Lower lobe of right lung (tissue), 2 donors: ENCODE data around the gene ITGB5. TPM values are rescaled to one million over a fixed set of nuclear protein-coding genes. Genes with fewer than 3 reads are reported as not detected.

Source experiments
- ATAC-seq, 2 donors: fragments of 200-7000 bp; cut with Tn5 transposase; one replicate each; pipeline ENCODE4 v1.9.1; 2020 to 2022; ENCODE audit warnings: mild to moderate bottlenecking in 2 of 2, moderate library complexity in 2 of 2
- DNase-seq: peaks from one replicate; pipeline ENCODE4 v3.0.0-alpha.2; 2020
- H3K27ac ChIP-seq: fragments of 200-600 bp; one replicate; pipeline ENCODE4 v1.8.0; 2022
- H3K27me3 ChIP-seq: fragments of 200-600 bp; one replicate; pipeline ENCODE4 v1.8.0; 2022; ENCODE audit warnings: low read depth
- H3K36me3 ChIP-seq: fragments of 200-600 bp; one replicate; pipeline ENCODE4 v1.8.0; 2022; ENCODE audit warnings: mild to moderate bottlenecking
- H3K4me1 ChIP-seq: fragments of 200-600 bp; one replicate; pipeline ENCODE4 v1.8.0; 2022
- H3K4me3 ChIP-seq: fragments of 200-600 bp; one replicate; pipeline ENCODE4 v1.8.0; 2022; ENCODE audit warnings: mild to moderate bottlenecking
- H3K9me3 ChIP-seq: fragments of 200-600 bp; one replicate; pipeline ENCODE4 v1.8.0; 2022
- CTCF ChIP-seq: fragments of 200-600 bp; IDR thresholded peaks from one replicate; pipeline ENCODE4 v1.8.0; 2022; ENCODE audit warnings: antibody characterized with exemption, mild to moderate bottlenecking
- intact Hi-C: fragments of 100-400 bp; cut with DNase I; formaldehyde crosslinking; loops from one replicate; pipeline ENCODE4 v1.11.0; 2022
- total RNA-seq: library from RNA; stranded (reverse); fragmentation: NEBNext Ultra II Directional; extraction: Animal tissue kit (Norgen Biotek cat#: 25700); gene quantifications from one replicate; pipeline ENCODE4 v1.2.1, GENCODE V29; 2021
- donor health status: DM: no; HTN: yes; CAD: no; lungs with severe emphysema.

ITGB5 gene
- total RNA-seq, 1 donor from 2014 or later = 93.1 TPM

- H3K9me3 ChIP-seq = no peaks in the 10 kb centered on the region
- DNase-seq (no peak), ATAC-seq (no peak)
- H3K36me3 ChIP-seq = peaks cover 8% of the 10 kb centered on the region
- intact Hi-C loops = no loop called here
- H3K4me3 ChIP-seq = no peak overlapping the region
- no peak for TF ChIP-seq CTCF
- no peak overlapping the region for H3K27ac ChIP-seq
- peaks cover 47% of the 10 kb centered on the region for H3K4me1 ChIP-seq
- H3K27me3 ChIP-seq = no peaks in the 10 kb centered on the region
Observed at GRCh38 chr3:124839896-124840295, 47.3 kb downstream of the ITGB5 start.

- peaks cover 42% of the 10 kb centered on the region for H3K4me1 ChIP-seq
- H3K27ac ChIP-seq = peak overlapping the region; percentile 81
- DNase-seq = no peak
- H3K9me3 ChIP-seq = no peaks in the 10 kb centered on the region
- no peak for TF ChIP-seq CTCF
- H3K36me3 ChIP-seq = peaks cover 8% of the 10 kb centered on the region
- no peak for ATAC-seq
- H3K27me3 ChIP-seq = no peaks in the 10 kb centered on the region
- intact Hi-C loops = no loop called here
- no peak overlapping the region for H3K4me3 ChIP-seq
Observed at GRCh38 chr3:124838963-124839362, 48.2 kb downstream of the ITGB5 start.

- DNase-seq = no peak
- intact Hi-C loops = no loop called here
- peak; percentile 78 to 84 for ATAC-seq
Observed at GRCh38 chr3:124837730-124838186, 49.4 kb downstream of the ITGB5 start.

GRCh38 chr3:124837065-124837464, 50.1 kb downstream of the ITGB5 start:
- Histone ChIP-seq H3K4me3 (no peak overlapping the region), H3K27me3 (no peaks in the 10 kb centered on the region), H3K4me1 (peaks cover 44% of the 10 kb centered on the region), H3K27ac (peak overlapping the region; percentile 81), H3K9me3 (no peaks in the 10 kb centered on the region), H3K36me3 (peaks cover 8% of the 10 kb centered on the region)
- DNase-seq (no peak), ATAC-seq (peak; percentile 35 to 37)
- TF ChIP-seq CTCF = no peak
- intact Hi-C loops = no loop called here

More at GRCh38 chr3:124837730-124838186, 49.4 kb downstream of the ITGB5 start:
- Histone ChIP-seq H3K27me3 (no peaks in the 10 kb centered on the region), H3K36me3 (peaks cover 8% of the 10 kb centered on the region), H3K9me3 (no peaks in the 10 kb centered on the region), H3K4me1 (peaks cover 40% of the 10 kb centered on the region), H3K4me3 (no peak overlapping the region), H3K27ac (peak overlapping the region; percentile 81)
- TF ChIP-seq CTCF = no peak

GRCh38 chr3:124836448-124836847, 50.7 kb downstream of the ITGB5 start:
- Histone ChIP-seq H3K4me1 (peaks cover 44% of the 10 kb centered on the region), H3K27ac (peak overlapping the region; percentile 81), H3K36me3 (peaks cover 8% of the 10 kb centered on the region), H3K4me3 (no peak overlapping the region), H3K9me3 (no peaks in the 10 kb centered on the region), H3K27me3 (no peaks in the 10 kb centered on the region)
- DNase-seq = no peak
- TF ChIP-seq CTCF = no peak
- intact Hi-C loops = no loop called here
- no peak for ATAC-seq
